T1000 (cell line): ENCODE measurements around the gene KRTAP4-1.
"Not testable (repeated sequence)": the region's sequence is repeated elsewhere in the genome, so short reads cannot be mapped to it uniquely, and the experiment has no call there.

Source experiments
- DNase-seq: peaks from one replicate; lab custom pipeline; 2025; ENCODE audit warnings: mixed read lengths; lab: John Stamatoyannopoulos, UW

The KRTAP4-1 gene

DNA sequence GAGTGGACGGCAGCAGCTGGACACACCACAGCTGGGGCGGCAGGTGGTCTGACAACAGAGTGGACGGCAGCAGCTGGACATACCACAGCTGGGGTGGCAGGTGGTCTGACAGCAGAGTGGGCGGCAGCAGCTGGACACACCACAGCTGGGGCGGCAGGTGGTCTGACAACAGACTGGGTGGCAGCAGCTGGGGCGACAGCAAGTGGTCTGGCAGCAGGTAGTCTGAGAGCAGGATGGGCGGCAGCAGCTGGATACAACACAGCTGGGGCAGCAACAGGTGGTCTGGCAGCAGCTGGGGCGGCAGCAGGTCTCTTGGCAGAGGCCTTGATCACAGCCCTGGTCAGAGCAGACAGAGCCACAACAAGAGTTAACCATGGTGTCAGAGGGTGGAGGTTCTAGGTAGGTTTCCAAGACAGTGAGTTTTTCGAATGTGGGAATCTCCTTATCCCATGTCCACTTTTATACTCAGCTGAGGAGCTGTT is at the start of gene KRTAP4-1:
Gene KRTAP4-1, minus strand, starts transcription at position 432 of the 482 bp plus-strand sequence. Its CDS starts 57 bp downstream, at position 375.
- DNase-seq: no peak

DNA sequence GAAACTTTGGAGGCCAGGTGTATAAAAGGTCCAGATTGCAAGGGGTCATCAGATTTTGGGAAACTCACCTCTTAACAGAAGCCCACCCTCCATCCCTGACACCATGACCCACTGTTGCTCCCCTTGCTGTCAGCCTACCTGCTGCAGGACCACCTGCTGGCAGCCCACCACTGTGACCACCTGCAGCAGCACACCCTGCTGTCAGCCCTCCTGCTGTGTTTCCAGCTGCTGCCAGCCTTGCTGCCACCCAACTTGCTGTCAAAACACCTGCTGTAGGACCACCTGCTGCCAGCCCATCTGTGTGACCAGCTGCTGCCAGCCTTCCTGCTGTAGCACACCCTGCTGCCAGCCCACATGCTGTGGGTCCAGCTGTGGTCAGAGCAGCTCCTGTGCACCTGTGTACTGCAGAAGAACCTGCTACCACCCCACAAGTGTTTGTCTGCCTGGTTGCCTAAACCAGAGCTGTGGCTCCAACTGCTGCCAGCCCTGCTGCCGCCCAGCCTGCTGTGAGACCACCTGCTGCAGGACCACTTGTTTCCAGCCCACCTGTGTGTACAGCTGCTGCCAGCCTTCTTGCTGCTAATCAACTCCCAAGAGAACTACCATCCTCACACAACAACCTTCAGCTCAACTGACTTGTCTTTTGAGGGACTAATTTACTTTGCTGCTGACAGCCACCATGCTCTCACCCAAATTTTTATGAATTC is 47.8 kb upstream of the KRTAP4-1 start, which contains the start of gene KRTAP9-3:
Gene KRTAP9-3, plus strand, starts transcription at position 51 of the 707 bp plus-strand sequence. Its CDS starts 53 bp downstream, at position 104.
- DNase-seq: not testable (repeated sequence)

DNA sequence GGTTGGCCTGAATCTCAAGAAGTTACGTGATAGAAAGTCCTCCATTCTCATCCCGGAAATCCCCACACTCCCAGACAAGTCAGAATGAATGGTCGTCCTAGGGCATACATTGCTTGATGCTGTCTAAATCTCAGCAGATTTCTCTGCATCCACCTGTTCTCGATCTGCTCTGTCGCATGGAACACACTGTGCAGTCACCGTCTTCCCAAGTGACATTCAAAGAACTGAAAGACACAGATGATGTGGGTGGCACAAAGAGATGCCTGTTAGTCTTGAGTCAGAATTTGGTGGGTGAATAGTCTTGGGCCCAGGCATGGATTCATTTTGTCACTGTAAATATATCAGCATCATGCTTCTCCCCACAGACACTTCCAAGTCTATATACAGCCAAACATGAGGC is 47.0 kb upstream of the KRTAP4-1 start:
- no peak for DNase-seq

DNA sequence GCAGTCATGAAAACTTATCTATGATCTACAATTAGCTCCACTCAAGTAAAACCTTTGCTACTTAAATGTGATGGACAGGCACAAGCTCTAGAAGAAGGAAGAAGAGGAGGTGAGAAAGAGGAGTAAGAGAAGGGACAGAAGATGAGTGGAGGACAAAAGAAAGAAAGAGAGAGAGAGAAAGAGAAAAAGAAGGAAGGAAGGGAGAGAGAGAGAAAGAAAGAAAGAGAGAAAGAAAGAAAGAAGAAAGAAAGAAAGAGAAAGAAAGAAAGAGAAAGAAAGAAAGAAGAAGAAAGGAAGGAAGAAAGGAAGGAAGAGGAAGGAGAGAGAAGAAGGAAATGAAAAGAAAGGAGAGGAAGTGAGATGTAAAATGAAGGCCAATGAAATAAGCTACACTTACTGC is 45.4 kb upstream of the KRTAP4-1 start:
- no peak for DNase-seq

DNA sequence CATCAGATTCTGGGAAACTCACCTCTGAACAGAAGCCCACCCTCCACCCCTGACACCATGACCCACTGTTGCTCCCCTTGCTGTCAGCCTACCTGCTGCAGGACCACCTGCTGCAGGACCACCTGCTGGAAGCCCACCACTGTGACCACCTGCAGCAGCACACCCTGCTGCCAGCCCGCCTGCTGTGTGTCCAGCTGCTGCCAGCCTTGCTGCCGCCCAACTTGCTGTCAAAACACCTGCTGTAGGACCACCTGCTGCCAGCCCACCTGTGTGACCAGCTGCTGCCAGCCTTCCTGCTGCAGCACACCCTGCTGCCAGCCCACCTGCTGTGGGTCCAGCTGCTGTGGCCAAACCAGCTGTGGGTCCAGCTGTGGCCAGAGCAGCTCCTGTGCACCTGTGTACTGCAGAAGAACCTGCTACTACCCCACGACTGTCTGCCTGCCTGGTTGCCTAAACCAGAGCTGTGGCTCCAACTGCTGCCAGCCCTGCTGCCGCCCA is 41.9 kb upstream of the KRTAP4-1 start, which contains the start of gene KRTAP9-2:
Gene KRTAP9-2, plus strand, starts transcription at position 51 of the 498 bp plus-strand sequence. Its CDS starts 7 bp downstream, at position 58.
- DNase-seq: not testable (repeated sequence)

DNA sequence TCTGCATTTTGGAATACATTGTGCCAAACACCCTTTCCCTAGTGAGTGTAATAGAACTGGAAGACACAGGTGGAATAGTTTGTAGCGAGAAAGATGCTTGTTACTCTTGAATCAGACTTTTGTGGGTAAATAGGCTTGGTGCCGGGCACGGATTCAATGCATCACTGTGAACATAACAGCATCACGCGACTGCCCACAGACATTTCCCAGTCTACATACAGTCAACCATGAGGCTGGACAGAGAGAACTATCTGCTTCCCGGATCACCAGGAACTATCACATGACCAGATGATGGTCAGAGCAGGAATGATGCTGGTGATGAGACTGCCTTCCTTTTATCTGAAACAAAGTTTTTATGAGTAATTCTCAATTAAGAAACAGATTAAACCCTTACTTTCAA is 41.3 kb upstream of the KRTAP4-1 start:
- DNase-seq: no peak

DNA sequence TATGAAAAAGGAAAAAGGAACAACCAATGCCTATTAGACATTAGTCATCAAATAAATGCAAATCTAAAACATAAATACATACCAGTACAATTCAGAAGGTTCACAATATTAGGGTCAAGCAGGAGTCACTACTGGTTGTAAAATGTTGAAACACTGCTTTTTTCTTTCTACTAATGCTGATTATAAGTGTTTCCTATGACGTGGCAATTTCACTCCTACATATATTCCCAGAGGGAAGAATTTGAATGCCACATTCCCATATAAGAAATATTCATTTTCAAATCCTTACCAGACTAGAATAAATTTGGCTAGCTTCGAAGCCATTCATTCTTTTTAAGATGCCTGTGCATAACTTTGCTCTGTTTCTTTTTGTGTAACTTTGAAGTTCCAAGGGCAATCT is 39.1 kb upstream of the KRTAP4-1 start:
- no peak for DNase-seq

DNA sequence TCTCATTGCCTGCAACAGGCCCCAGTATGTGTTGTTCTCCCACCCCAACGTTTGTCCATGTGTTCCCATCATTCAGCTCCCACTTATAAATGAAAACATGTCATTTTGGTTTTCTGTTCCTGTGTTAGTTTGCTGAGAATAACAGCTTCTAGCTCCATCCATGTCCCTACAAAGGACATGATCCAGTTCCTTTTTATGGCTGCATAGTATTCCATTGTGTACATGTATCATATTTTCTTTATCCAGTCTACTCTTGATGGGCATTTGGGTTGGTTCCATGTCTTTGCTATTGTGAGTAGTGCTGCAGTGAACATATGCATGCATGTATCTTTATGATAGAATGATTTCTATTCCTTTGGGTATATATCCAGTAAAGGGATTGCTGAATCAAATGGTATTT is 31.0 kb upstream of the KRTAP4-1 start:
- no peak for DNase-seq

DNA sequence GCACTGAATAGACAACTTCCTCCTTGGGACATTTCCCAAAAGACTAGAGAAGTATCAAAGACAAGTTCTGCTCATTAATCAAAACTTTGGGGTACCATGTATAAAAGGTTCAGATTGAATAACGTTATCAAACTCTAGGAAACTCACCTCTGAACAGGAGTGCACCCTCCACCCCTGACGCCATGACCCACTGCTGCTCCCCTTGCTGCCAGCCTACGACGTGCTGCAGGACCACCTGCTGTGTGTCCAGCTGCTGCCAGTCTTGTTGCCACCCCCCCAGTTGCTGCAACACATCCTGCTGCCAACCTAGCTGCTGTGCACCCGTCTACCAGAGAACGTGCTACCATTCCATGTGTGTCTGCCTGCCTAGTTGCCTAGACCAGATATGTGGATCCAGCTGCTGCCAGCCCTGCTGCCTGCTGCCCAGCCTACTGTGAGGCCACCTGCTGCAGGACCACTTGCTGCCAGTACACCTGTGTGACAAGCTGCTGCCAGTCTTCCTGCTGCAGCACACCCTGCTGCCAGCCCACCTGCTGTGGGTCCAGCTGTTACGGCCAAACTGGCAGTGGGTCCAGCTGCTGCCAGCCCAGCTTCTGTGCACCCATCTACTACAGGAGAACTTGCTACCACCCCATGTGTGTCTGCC is 27.9 kb upstream of the KRTAP4-1 start:
- DNase-seq: no peak

DNA sequence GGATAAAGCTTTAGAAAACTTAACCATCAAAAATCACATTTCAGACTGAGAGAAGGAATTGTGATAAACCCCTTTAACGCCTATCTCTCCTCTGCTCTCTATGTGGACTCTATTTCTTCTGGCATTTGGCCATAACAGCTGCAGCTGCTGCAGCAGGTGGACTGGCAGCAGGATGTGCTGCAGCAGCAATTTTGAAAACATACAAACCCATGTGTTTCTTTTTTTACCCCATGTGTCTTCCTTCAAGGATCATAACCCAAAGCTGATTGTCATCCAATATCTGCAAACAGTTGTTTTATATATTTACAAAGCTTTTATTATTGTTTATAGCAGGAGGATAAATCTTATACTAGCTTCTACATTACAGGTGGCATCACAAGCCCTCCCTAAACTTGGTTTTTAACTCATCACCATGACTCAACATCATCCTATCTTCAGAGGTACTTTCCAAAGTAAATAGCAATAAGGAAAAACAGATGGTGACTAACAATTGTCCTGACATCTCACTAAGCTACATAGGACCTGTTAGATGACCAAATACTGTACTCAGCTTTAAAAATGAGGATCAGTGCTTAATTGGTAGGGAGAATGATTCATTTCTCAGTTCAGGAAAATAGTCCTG is 27.2 kb upstream of the KRTAP4-1 start:
- DNase-seq: no peak

DNA sequence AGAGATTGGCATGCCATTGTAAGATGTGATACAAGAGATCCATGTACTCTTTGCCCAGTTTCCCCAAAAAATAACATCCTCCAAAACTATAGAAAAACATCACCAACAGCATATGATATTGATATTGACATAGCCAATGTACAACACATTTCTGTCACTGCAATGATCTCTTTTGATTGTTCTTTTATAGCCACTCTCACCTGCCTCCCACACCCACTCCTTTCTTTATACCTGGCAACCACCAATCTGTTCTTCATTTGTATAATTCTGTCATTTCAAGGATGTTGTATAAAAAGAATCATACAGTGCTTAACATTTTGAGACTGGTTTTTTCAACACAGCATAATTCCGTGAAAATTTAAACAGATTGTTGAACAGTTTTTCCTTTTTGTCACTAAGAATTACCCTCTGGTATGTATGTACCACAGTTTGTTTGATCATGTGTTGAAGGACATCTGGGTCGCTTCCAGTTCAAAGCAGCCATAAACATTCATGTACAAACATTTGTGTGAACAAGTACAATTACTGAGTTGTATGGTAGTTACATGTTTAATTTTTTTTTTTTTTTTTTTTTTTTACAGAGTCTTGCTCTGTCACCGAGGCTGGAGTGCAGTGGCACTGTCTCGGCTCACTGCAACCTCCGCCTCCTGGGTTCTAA is 14.8 kb upstream of the KRTAP4-1 start:
- DNase-seq: no peak

DNA sequence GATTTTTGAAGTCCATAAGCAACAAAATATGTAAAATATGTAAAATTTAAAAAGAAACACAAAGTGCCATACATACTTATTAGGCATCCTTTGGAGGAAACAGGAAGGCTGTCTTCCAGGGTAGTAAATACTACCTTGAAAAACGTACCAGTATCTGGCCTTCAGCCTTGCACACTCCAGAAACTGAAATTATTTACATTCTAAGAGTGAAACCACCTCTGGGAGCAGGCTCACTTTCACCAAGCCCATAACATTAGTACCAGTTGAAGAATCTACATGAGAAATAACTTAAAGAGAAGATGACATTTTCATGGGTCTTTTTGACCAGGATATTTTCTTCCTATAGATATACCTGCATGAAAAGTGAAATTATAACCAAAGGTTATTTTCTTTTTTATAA is 11.4 kb upstream of the KRTAP4-1 start:
- DNase-seq: no peak

DNA sequence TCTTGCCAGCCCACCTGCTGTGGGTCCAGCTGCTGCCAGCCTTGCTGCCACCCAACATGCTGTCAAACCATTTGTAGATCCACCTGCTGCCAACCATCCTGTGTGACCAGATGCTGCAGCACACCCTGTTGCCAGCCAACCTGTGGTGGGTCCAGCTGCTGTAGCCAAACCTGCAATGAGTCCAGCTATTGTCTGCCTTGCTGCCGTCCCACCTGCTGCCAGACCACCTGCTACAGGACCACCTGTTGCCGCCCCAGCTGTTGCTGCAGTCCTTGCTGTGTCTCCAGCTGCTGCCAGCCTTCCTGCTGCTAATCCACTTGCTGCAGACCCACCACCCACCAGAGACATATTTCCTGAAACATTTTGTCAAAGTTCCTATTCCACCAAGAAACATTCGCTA is 5.6 kb upstream of the KRTAP4-1 start:
- no peak for DNase-seq

DNA sequence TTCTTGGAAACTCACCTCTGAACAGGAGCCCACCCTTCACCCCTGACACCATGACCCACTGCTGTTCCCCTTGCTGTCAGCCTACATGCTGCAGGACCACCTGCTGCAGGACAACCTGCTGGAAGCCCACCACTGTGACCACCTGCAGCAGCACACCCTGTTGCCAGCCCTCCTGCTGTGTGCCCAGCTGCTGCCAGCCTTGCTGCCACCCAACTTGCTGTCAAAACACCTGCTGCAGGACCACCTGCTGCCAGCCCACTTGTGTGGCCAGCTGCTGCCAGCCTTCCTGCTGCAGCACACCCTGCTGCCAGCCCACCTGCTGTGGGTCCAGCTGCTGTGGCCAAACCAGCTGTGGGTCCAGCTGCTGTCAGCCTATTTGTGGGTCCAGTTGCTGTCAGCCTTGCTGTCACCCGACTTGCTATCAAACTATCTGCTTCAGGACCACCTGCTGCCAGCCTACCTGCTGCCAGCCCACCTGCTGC is 5.2 kb upstream of the KRTAP4-1 start, which contains the start of gene KRTAP9-1:
Gene KRTAP9-1, plus strand, starts transcription at position 51 of the 482 bp plus-strand sequence. Its CDS starts 0 bp downstream, at position 51.
- not testable (repeated sequence) for DNase-seq

DNA sequence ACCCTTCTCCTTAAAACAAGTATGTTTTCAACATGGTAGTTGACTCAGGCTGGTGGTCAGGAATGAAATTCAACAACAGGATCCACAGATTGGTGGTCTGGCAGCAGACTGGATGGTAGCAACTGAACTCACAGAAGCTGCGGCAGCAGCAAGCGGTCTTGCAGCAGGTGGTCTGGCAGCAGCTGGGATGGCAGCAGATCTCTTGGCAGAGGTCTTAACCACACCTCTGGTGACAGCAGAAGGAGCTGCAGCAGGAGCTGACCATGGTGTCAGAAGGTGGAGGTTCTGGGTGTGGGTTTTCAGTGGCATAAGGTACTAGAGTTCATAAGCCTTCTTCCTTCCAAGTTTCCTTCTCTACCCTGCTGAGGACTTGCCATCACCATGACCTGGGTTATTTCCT is 2.2 kb upstream of the KRTAP4-1 start:
- DNase-seq: no peak

DNA sequence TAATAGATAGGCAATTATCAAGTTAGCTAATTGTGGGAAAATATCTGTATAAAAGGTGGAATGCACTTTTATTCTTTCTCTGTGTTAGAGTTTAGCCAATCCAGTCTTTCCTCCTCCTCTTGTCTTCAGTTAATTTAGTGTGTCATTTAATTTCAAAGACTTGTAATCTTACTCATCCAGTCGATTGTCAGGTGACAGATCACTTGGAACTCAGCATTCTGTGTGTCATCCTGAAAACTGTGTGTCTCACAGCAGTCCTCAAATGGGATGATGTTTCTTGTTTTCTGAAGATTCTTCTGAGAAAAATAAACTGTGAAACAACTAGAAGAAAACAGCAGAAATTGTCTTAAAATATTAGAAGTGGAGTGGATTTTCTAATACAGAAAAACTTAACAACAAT is 290 bp upstream of the KRTAP4-1 start:
- DNase-seq: no peak

DNA sequence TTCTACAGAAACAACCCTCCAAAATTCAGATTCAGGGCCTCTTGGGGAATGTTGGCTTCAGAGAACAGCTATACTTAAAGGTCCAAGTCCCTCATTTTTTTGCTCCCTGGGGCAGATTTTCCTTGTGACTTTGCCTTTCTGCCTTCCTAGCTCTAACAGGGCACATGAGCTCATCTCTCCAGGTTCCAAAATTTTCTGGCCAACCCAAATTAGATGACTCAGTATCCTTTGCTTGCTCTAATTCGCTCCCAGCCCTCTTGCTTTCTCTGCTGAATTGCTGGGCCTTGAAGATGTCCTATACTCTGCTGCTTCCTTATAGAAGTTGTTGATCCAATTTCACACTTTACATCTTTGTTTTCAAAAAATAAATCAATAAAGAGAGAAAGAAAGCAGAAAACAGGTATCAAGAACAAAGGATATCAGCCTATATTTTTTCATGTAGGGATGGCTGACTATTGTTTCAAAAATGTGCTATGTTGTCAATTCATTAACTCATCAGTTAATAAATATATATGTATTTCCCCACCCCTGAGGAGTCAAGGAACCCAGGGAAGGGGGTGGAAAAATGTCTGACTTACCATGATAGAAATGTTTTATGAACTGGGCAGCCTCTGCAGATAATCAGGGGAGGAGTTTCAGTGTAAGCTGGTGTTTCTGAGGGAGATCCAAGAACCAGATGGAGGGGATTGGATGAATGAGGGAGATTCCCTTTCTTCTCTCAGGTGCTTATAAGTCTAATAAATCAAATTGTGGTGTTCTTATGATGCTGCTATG is 5.7 kb downstream of the KRTAP4-1 start:
- DNase-seq: no peak

DNA sequence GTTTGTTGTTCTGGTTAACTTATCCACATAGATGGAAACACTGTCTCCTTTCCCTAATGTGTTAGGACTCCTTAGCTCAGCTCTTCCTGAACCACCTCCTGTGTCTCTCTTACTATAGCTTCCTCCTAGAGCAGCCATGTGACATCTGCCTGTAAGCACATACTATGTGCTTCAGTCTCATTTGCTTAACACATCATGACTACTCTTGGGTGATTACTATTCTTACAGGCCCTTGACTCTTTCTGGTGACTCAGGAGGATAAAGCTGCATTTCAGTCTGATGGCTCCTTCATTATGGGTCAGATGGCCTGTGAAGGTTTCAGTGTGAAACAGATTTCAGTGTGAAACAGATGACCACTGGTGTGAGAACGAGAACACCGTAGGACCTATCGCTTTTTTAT is 6.4 kb downstream of the KRTAP4-1 start:
- no peak for DNase-seq

DNA sequence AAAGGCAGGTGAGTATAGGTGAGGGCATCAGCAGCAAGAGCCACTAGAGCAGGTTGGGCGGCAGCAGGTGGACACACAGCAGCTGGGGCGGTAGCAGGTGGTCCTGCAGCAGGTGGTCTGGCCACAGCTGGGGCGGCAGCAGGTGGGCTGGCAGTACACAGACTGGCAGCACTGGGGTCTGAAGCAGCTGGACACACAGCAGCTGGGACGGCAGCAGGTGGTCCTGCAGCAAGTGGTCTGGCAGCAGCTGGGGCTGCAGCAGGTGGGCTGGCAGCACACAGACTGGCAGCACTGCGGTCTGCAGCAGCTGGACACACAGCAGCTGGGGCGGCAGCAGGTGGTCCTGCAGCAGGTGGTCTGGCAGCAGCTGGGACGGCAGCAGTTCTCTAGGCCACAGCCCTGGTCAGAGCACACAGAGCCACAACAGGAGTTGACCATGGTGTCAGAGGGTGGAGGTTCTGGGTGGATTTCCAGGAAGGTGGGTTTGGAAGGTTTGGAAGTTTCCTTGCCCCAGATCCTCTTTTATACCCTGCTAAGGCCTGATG is 6.9 kb downstream of the KRTAP4-1 start, which contains the start of gene KRTAP4-2:
Gene KRTAP4-2, minus strand, starts transcription at position 495 of the 545 bp plus-strand sequence. Its CDS starts 57 bp downstream, at position 438.
- DNase-seq: no peak

DNA sequence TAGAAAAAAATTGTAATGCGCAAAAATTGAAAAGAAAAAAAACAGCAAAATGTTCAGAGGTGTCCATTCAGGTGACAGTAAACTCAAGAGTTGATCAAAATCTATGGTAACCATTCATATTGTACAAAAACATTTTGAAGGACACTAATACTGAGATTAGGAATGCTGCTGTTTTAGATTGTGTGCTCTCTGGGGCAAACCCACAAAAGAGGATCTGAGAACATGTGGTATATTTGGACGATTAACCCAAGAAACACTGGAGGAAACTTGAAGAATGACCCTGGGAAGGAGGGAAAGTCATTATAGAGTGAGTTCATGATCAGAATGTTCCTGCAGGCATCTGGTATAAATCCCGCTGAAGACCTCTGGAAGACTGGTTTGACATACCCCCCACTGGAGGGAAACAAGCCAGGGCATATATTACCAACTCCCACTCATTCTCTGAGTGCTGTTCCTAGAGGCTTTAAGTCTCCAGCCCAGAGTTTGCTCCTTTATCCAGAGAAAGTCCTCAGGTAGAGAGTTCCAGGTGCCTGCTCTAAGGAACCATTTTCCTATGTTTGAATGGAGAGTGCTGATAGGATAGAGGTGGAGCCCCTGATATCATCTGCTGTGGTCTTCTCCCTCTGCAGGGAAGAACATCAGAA is 7.8 kb downstream of the KRTAP4-1 start:
- DNase-seq: no peak
